AG10803 (cell line): ENCODE data around the gene CST5.
"Not testable (repeated sequence)": the region's sequence is repeated elsewhere in the genome, so short reads cannot be mapped to it uniquely, and the experiment has no call there.

ENCODE experiments used
- DNase-seq: peaks from one replicate; pipeline ENCODE4 v3.0.0; 2010; ENCODE audit warnings: low read depth
- H3K4me3 ChIP-seq: 2 replicates; pipeline ENCODE4 v1.5.1; 2011; ENCODE audit warnings: mild to moderate bottlenecking, low read length, control low read depth
- CTCF ChIP-seq: conservative IDR thresholded peaks from 2 replicates; pipeline ENCODE4 v1.5.1; 2011; ENCODE audit warnings: mild to moderate bottlenecking, low read length, control low read depth, inconsistent platforms

CST5 gene

GRCh38 chr20:23835716-23836115 lies 43.8 kb downstream of the CST5 start:
- no peak for DNase-seq
- no peak for TF ChIP-seq CTCF
- H3K4me3 ChIP-seq = no peak overlapping the region

- no peak overlapping the region for H3K4me3 ChIP-seq
- DNase-seq = peak; percentile 18
Observed at GRCh38 chr20:23832775-23833513, 46.6 kb downstream of the CST5 start.

GRCh38 chr20:23831961-23832360 lies 47.6 kb downstream of the CST5 start:
- not testable (repeated sequence) for H3K4me3 ChIP-seq
- peak; percentile 54 for DNase-seq

More at GRCh38 chr20:23832775-23833513, 46.6 kb downstream of the CST5 start:
- TF ChIP-seq CTCF = no peak

- TF ChIP-seq CTCF = no peak
- no peak for DNase-seq
Observed at GRCh38 chr20:23826541-23827021, 53.0 kb downstream of the CST5 start, which contains the start of gene CST2. CST2 (minus strand) TSS chr20:23826729; CDS start chr20:23826660, 69 bp downstream.

More at GRCh38 chr20:23826541-23827021, 53.0 kb downstream of the CST5 start, which contains the start of gene CST2:
- no peak within 1 kb of the TSS for H3K4me3 ChIP-seq
